Esophagus muscularis mucosa (tissue), 4 donors: ENCODE measurements around the gene NWD2.

Source experiments
- EP300 ChIP-seq: sonication (generic); formaldehyde crosslinking; IDR thresholded peaks from one replicate; pipeline ENCODE4 v1.6.1; 2017; ENCODE audit warnings: antibody characterized with exemption
- POLR2A ChIP-seq: fragments of 450-650 bp; IDR thresholded peaks from one replicate; pipeline ENCODE4 v1.6.1; 2017; ENCODE audit warnings: antibody characterized with exemption, moderate library complexity, mild to moderate bottlenecking, low read depth
- POLR2AphosphoS5 ChIP-seq, 2 donors: sonication (generic); formaldehyde crosslinking; IDR thresholded peaks; one replicate each; pipeline ENCODE4 v1.6.1; 2017; ENCODE audit warnings: antibody characterized with exemption in 2 of 2
- TF ChIP-seq, protein P1 (sequence below), 3 experiments: fragments of 200-600 bp in 2 of 3; fragments of 450-650 bp in 1 of 3; sonication (generic) in 2 of 3; IDR thresholded peaks; one replicate each; pipeline ENCODE4 v1.5.1; 2017 to 2019; ENCODE audit warnings: antibody characterized with exemption in 3 of 3, mild to moderate bottlenecking in 2 of 3, moderate library complexity in 1 of 3

DNA sequence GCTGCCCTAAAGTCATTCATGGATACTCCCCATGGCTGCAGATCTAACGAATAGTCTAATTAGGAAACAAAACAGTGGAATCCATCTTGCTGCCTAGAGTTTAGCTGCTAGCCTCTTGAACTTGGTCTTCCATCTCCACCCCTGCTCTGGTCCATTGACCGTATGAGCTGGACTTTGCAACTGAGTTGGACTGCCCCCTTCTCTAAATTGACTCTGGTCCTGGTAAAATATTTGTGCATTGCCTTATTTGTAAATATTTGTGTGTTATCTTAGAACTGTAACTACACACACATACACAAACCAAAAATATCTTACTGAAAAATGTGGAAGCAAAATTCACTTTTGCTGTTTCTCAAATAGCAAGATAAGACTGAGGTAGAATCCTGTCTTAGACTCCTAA, 181.3 kb downstream of the NWD2 start:
- no peak for TF ChIP-seq POLR2A
- TF ChIP-seq EP300, result no peak
- TF ChIP-seq, protein P1, sequence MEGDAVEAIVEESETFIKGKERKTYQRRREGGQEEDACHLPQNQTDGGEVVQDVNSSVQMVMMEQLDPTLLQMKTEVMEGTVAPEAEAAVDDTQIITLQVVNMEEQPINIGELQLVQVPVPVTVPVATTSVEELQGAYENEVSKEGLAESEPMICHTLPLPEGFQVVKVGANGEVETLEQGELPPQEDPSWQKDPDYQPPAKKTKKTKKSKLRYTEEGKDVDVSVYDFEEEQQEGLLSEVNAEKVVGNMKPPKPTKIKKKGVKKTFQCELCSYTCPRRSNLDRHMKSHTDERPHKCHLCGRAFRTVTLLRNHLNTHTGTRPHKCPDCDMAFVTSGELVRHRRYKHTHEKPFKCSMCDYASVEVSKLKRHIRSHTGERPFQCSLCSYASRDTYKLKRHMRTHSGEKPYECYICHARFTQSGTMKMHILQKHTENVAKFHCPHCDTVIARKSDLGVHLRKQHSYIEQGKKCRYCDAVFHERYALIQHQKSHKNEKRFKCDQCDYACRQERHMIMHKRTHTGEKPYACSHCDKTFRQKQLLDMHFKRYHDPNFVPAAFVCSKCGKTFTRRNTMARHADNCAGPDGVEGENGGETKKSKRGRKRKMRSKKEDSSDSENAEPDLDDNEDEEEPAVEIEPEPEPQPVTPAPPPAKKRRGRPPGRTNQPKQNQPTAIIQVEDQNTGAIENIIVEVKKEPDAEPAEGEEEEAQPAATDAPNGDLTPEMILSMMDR (IDR thresholded peaks at IDR 0.05), result no peak
- no peak for TF ChIP-seq POLR2AphosphoS5 (IDR thresholded peaks at IDR 0.05)
